ENCODE results near the gene IQSEC3. TPM values are rescaled to one million over a fixed set of nuclear protein-coding genes. Genes with fewer than 3 reads are reported as not detected.

Gene IQSEC3
- total and polyA plus RNA-seq, 8 donors, result 0.16 to 10.1 (median 1.2) TPM

- DNase-seq, result no peak
- peaks cover 0 to 7% (median 5%) of the 10 kb centered on the region in 3 donors for H3K4me1 ChIP-seq
Observed at GRCh38 chr12:211142-211465, 144.5 kb downstream of the IQSEC3 start.

GRCh38 chr12:211639-212414 is 145.3 kb downstream of the IQSEC3 start:
- no peak overlapping the region for H3K27ac ChIP-seq
- H3K4me1 ChIP-seq, result peaks cover 0 to 7% (median 5%) of the 10 kb centered on the region in 3 donors
- H3K27me3 ChIP-seq, result no peaks in the 10 kb centered on the region
- 88% methylated on average over 16 of the region's 16 CpGs for WGBS, 2 donors
- ATAC-seq (no peak), FAIRE-seq (no peak), DNase-seq (peak in 1 of 6 donors; percentile 24)
- no peak overlapping the region for H3K4me3 ChIP-seq
- no peaks in the 10 kb centered on the region for H3K9me3 ChIP-seq
- TF ChIP-seq CTCF (IDR thresholded peaks at IDR 0.05), result no peak
- intact Hi-C loops (cut with DNase I), result no loop called here
- no peaks in the 10 kb centered on the region for H3K36me3 ChIP-seq

More at GRCh38 chr12:211142-211465, 144.5 kb downstream of the IQSEC3 start:
- intact Hi-C loops (cut with DNase I), result no loop called here
- no peak for TF ChIP-seq CTCF (IDR thresholded peaks at IDR 0.05)
- peak overlapping the region in 3 of 4 donors; percentile 16 to 27 (median 17) for H3K27ac ChIP-seq
- no peaks in the 10 kb centered on the region for H3K36me3 ChIP-seq
- H3K27me3 ChIP-seq, result no peaks in the 10 kb centered on the region
- no peaks in the 10 kb centered on the region for H3K9me3 ChIP-seq
- FAIRE-seq, result no peak
- no peak overlapping the region for H3K4me3 ChIP-seq
- 56 to 71% methylated on average over 3 of the region's 3 CpGs for WGBS, 2 donors
- peak in 3 of 4 donors; percentile 22 to 54 (median 42) for ATAC-seq

- H3K4me3 ChIP-seq, result no peak overlapping the region
- H3K27me3 ChIP-seq, result no peaks in the 10 kb centered on the region
- DNase-seq, result no peak
- no peak for ATAC-seq
- FAIRE-seq, result no peak
- no peaks in the 10 kb centered on the region for H3K9me3 ChIP-seq
- intact Hi-C loops (cut with DNase I), result no loop called here
- WGBS, 2 donors, result 65 to 77% methylated on average over 8 of the region's 8 CpGs
- H3K27ac ChIP-seq, result no peak overlapping the region
- no peaks in the 10 kb centered on the region for H3K36me3 ChIP-seq
- H3K4me1 ChIP-seq, result peaks cover 0 to 7% (median 5%) of the 10 kb centered on the region in 3 donors
- TF ChIP-seq CTCF (IDR thresholded peaks at IDR 0.05), result no peak
Observed at GRCh38 chr12:212415-212714, 145.8 kb downstream of the IQSEC3 start.

GRCh38 chr12:212715-213526 is 146.4 kb downstream of the IQSEC3 start:
- intact Hi-C loops (cut with DNase I), result no loop called here
- peaks cover 0 to 7% (median 5%) of the 10 kb centered on the region in 3 donors for H3K4me1 ChIP-seq
- no peaks in the 10 kb centered on the region for H3K36me3 ChIP-seq
- H3K27ac ChIP-seq, result no peak overlapping the region
- no peak overlapping the region for H3K4me3 ChIP-seq
- FAIRE-seq (no peak), DNase-seq (peak; percentile 62 to 89 (median 72)), ATAC-seq (peak; percentile 25 to 65 (median 50))
- 22 to 32% methylated on average over 22 of the region's 22 CpGs for WGBS, 2 donors
- no peaks in the 10 kb centered on the region for H3K27me3 ChIP-seq
- H3K9me3 ChIP-seq, result no peaks in the 10 kb centered on the region
- no peak for TF ChIP-seq CTCF (IDR thresholded peaks at IDR 0.05)
